Keratinocyte (primary cell): Measurements from ENCODE around the gene PRMT2.

Experiments
- CTCF ChIP-seq, 3 experiments: IDR thresholded peaks in 1 of 3; conservative IDR thresholded peaks in 1 of 3; optimal IDR thresholded peaks in 1 of 3; 2 replicates in 2 of 3; 3 replicates in 1 of 3; pipeline versions ENCODE3 to v1.5.1; 2011; ENCODE audit warnings: low read length in 3 of 3, mild to moderate bottlenecking in 3 of 3, moderate library complexity in 2 of 3, control low read depth in 1 of 3, inconsistent platforms in 1 of 3; ENCODE audit not compliant: insufficient read depth in 2 of 3; ENCODE audit errors: extremely low read depth in 1 of 3
- EZH2 ChIP-seq: IDR thresholded peaks from one replicate; pipeline ENCODE4 v1.6.1; 2012; ENCODE audit warnings: inconsistent platforms, mild to moderate bottlenecking, low read length, moderate library complexity

GRCh38 chr21:46675595-46676280 is 40.3 kb downstream of the PRMT2 start:
- TF ChIP-seq CTCF (optimal IDR thresholded peaks at IDR 0.05 in 1 of 3, IDR thresholded peaks at IDR 0.05 in 1 of 3, conservative IDR thresholded peaks at IDR 0.05 in 1 of 3; ENCODE audit: extremely low read depth in 1 of 3, insufficient read depth in 2 of 3, low read length in 3 of 3) = no peak
- TF ChIP-seq EZH2 = no peak
